22Rv1 (cell line): ENCODE measurements around the gene AGRN.

ENCODE experiments used
- CTCF ChIP-seq: fragments of 450-650 bp; IDR thresholded peaks from 2 replicates; pipeline ENCODE4 v1.5.1; 2017; ENCODE audit warnings: mild to moderate bottlenecking
- ZFX ChIP-seq: fragments of 450-650 bp; IDR thresholded peaks from 2 replicates; pipeline ENCODE4 v1.6.1; 2017; ENCODE audit warnings: antibody characterized with exemption, borderline replicate concordance

DNA sequence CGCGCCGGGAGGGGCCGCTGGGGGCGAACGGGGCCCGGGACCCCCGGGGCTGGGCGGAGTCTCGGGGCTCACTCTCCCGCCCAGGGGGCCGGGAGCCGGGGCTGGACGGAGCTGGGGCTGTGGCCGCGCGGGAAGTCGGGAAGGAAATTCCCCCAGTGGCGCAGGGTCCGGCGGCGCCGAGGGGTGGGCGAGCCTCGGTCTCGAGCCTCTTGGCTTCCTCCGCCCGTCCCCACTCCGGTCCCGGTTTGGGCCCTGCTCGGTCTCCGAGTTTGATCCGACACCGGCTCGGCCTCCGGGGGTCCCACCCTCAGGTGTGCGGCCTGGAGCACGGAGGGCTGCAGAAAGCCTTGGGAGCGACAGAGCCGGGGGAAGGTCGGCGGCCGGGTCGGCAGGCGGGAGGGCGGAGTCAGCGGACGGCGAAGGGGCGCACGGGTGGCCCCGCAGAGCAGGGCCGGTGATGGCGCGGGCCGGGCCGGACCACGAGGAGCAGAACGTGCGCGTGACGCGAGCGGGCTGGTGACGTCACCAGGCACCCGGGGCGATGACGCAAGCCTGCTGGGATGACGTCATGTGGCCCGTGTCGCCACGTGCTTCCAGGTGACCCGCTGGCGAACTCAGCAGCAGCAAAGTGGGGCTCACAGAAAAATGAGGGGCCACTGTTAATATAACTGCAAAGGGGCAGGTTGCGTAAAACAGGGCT, 19.4 kb upstream of the AGRN start:
- TF ChIP-seq CTCF (no peak), ZFX (no peak)
